Endothelial cell of umbilical vein (primary cell): ENCODE results near the gene CFAP68.

Experiments used
- CTCF ChIP-seq, 2 donors: IDR thresholded peaks; 1 replicate in 1 of 2; 2 replicates in 1 of 2; pipeline ENCODE4 v1.5.1; 2011; ENCODE audit warnings: low read length in 2 of 2, mild to moderate bottlenecking in 2 of 2, moderate library complexity in 2 of 2, control low read depth in 1 of 2, inconsistent platforms in 1 of 2, low read depth in 1 of 2; ENCODE audit not compliant: insufficient read depth in 1 of 2; ENCODE audit errors: extremely low read depth in 1 of 2
- EZH2 ChIP-seq: IDR thresholded peaks from 2 replicates; pipeline ENCODE4 v1.6.1; 2012; ENCODE audit warnings: borderline replicate concordance, low read depth, mild to moderate bottlenecking, moderate library complexity, low read length, inconsistent platforms; ENCODE audit not compliant: severe bottlenecking
- FOS ChIP-seq: IDR thresholded peaks from 2 replicates; pipeline ENCODE4 v1.6.1; 2011; ENCODE audit warnings: mild to moderate bottlenecking, low read length, moderate library complexity, borderline replicate concordance; ENCODE audit not compliant: insufficient read depth
- JUN ChIP-seq: IDR thresholded peaks from 2 replicates; pipeline ENCODE4 v1.6.1; 2011; ENCODE audit warnings: borderline replicate concordance, low read depth; ENCODE audit not compliant: insufficient read length, insufficient read depth
- MAX ChIP-seq: IDR thresholded peaks from 2 replicates; pipeline ENCODE4 v1.6.1; 2011; ENCODE audit not compliant: insufficient read depth, insufficient read length
- POLR2A ChIP-seq: IDR thresholded peaks from 2 replicates; pipeline ENCODE4 v1.6.1; 2012; ENCODE audit warnings: low read depth, mild to moderate bottlenecking, control low read depth, low read length
- POLR2AphosphoS5 ChIP-seq: IDR thresholded peaks from 2 replicates; pipeline ENCODE4 v1.6.1; 2012; ENCODE audit warnings: low read depth, mild to moderate bottlenecking, control low read depth, low read length, moderate library complexity; ENCODE audit not compliant: insufficient read depth

GRCh38 chr11:111932611-111932950 is 53.2 kb downstream of the CFAP68 start:
- TF ChIP-seq POLR2AphosphoS5 (no peak), MAX (no peak), CTCF (IDR thresholded peaks at IDR 0.05; ENCODE audit: extremely low read depth in 1 of 2, insufficient read depth in 1 of 2, low read depth in 1 of 2, low read length in 2 of 2) (no peak), EZH2 (no peak), JUN (no peak), FOS (no peak), POLR2A (no peak)
